Endothelial cell of umbilical vein (primary cell): ENCODE measurements around the gene AGPAT2. TPM values are rescaled to one million over a fixed set of nuclear protein-coding genes. Genes with fewer than 3 reads are reported as not detected.

ENCODE experiments used
- BruUV-seq: library from RNA; stranded (reverse); fragments of 400-500 nt; replicated peaks from 2 replicates; lab custom pipeline; 2021; lab: Mats Ljungman, UMichigan
- CTCF ChIA-PET: fragments of 300-600, 350-600 bp; sonication (Branson Sonifier 250); formaldehyde crosslinking; loops from one replicate; lab custom pipeline; 2021; ENCODE audit warnings: antibody characterized with exemption, inconsistent platforms; lab: Charles Lee
- POLR2A ChIA-PET: fragments of 300-600, 350-600 bp; sonication (Branson Sonifier 250); formaldehyde crosslinking; loops from one replicate; lab custom pipeline; 2021; ENCODE audit warnings: antibody characterized with exemption, inconsistent platforms; lab: Charles Lee
- DNase-seq: peaks from one replicate; pipeline ENCODE4 v3.0.0-alpha.2; 2011; ENCODE audit warnings: low read depth, low spot score
- FAIRE-seq: peaks from 2 replicates; lab custom pipeline; 2011; peaks lifted over from hg19 to GRCh38; lab: Jason Lieb, UNC
- H2AFZ ChIP-seq: 2 replicates; pipeline ENCODE4 v1.6.0; 2012; ENCODE audit warnings: low read depth, low read length, control low read depth, inconsistent platforms
- H3K27ac ChIP-seq: 2 replicates; pipeline ENCODE4 v1.5.1; 2011; ENCODE audit warnings: low read depth, mild to moderate bottlenecking, control low read depth, low read length, moderate library complexity; ENCODE audit not compliant: insufficient read depth
- H3K27me3 ChIP-seq, 2 experiments: 2 replicates each; pipeline versions ENCODE4 v1.6.0 to v1.6.1; 2011; ENCODE audit warnings: low read length in 2 of 2, mixed read lengths in 1 of 2; ENCODE audit not compliant: control insufficient read depth in 2 of 2, insufficient read depth in 2 of 2
- H3K36me3 ChIP-seq, 2 experiments: 2 replicates in 1 of 2; 3 replicates in 1 of 2; pipeline ENCODE4 v1.5.1; 2011; ENCODE audit warnings: low read length in 2 of 2, mild to moderate bottlenecking in 1 of 2, moderate library complexity in 1 of 2; ENCODE audit not compliant: control insufficient read depth in 2 of 2, insufficient read depth in 2 of 2; ENCODE audit errors: extremely low read depth in 1 of 2
- H3K4me1 ChIP-seq: 3 replicates; pipeline ENCODE4 v1.5.1; 2011; ENCODE audit warnings: mild to moderate bottlenecking, low read length; ENCODE audit not compliant: control insufficient read depth, insufficient read depth; ENCODE audit errors: extremely low read depth
- H3K4me2 ChIP-seq: 2 replicates; pipeline ENCODE4 v1.6.1; 2011; ENCODE audit warnings: low read length, control low read depth, mixed read lengths; ENCODE audit not compliant: insufficient read depth
- H3K4me3 ChIP-seq, 3 experiments: fragments of 200-600 bp in 1 of 3; sonication (generic), shearing (Covaris generic) in 1 of 3; replicated peaks in 1 of 3; 2 replicates each; pipeline ENCODE4 v1.5.1; 2011 to 2016; ENCODE audit warnings: control low read depth in 3 of 3, low read length in 3 of 3, mild to moderate bottlenecking in 2 of 3, inconsistent platforms in 1 of 3, low read depth in 1 of 3, moderate library complexity in 1 of 3; ENCODE audit not compliant: insufficient read depth in 1 of 3
- H3K79me2 ChIP-seq: 2 replicates; pipeline ENCODE4 v1.6.0; 2012; ENCODE audit warnings: low read length, inconsistent platforms; ENCODE audit not compliant: control insufficient read depth, insufficient read depth
- H3K9ac ChIP-seq: replicated peaks from 2 replicates; pipeline ENCODE3; 2011; ENCODE audit warnings: low read length, control low read depth; ENCODE audit not compliant: insufficient read depth; ENCODE audit errors: extremely low read depth
- H3K9me1 ChIP-seq: replicated peaks from 3 replicates; pipeline ENCODE4 v1.6.0; 2011; ENCODE audit warnings: mild to moderate bottlenecking, low read length; ENCODE audit not compliant: control insufficient read depth, insufficient read depth; ENCODE audit errors: extremely low read depth
- H3K9me3 ChIP-seq: replicated peaks from 2 replicates; pipeline ENCODE4 v1.5.1; 2012; ENCODE audit warnings: low read length, inconsistent platforms; ENCODE audit not compliant: control insufficient read depth, insufficient read depth
- H4K20me1 ChIP-seq: replicated peaks from 2 replicates; pipeline ENCODE3; 2011; ENCODE audit warnings: mild to moderate bottlenecking, low read length; ENCODE audit not compliant: control insufficient read depth, insufficient read depth; ENCODE audit errors: extremely low read depth
- EZH2 ChIP-seq: IDR thresholded peaks from 2 replicates; pipeline ENCODE4 v1.6.1; 2012; ENCODE audit warnings: borderline replicate concordance, low read depth, mild to moderate bottlenecking, moderate library complexity, low read length, inconsistent platforms; ENCODE audit not compliant: severe bottlenecking
- FOS ChIP-seq: IDR thresholded peaks from 2 replicates; pipeline ENCODE4 v1.6.1; 2011; ENCODE audit warnings: mild to moderate bottlenecking, low read length, moderate library complexity, borderline replicate concordance; ENCODE audit not compliant: insufficient read depth
- GATA2 ChIP-seq: IDR thresholded peaks from 2 replicates; pipeline ENCODE4 v1.7.0; 2011; ENCODE audit warnings: low read depth, mild to moderate bottlenecking, moderate library complexity, mixed read lengths, low read length; ENCODE audit not compliant: insufficient read length, insufficient read depth
- JUN ChIP-seq: IDR thresholded peaks from 2 replicates; pipeline ENCODE4 v1.6.1; 2011; ENCODE audit warnings: borderline replicate concordance, low read depth; ENCODE audit not compliant: insufficient read length, insufficient read depth
- MYC ChIP-seq: IDR thresholded peaks from one replicate; pipeline ENCODE4 v1.6.1; 2011; ENCODE audit warnings: mild to moderate bottlenecking, low read depth, low read length
- POLR2A ChIP-seq: IDR thresholded peaks from 2 replicates; pipeline ENCODE4 v1.6.1; 2012; ENCODE audit warnings: low read depth, mild to moderate bottlenecking, control low read depth, low read length
- POLR2AphosphoS5 ChIP-seq: IDR thresholded peaks from 2 replicates; pipeline ENCODE4 v1.6.1; 2012; ENCODE audit warnings: low read depth, mild to moderate bottlenecking, control low read depth, low read length, moderate library complexity; ENCODE audit not compliant: insufficient read depth
- dilution Hi-C: fragments of 300-500 bp; cut with MboI; formaldehyde crosslinking; loops from one replicate; pipeline ENCODE4 v1.15.0; 2019; ENCODE audit warnings: low sequenced_read_pairs; ENCODE audit not compliant: extremely low pct_ligation_motif_present
- intact Hi-C: fragments of 100-400 bp; cut with micrococcal nuclease; formaldehyde crosslinking; loops from one replicate; pipeline ENCODE4 v1.10.0; 2022
- polyA plus RNA-seq, 4 experiments: library from polyadenylated mRNA; depleted of rRNA in 3 of 4; stranded (reverse) in 3 of 4; unstranded in 1 of 4; fragments of >200 nt; gene quantifications; 2 replicates each; pipeline versions ENCODE4 v1.2.1 to v1.2.3, GENCODE V29; 2011 to 2012; ENCODE audit warnings: missing spikeins in 1 of 4
- total RNA-seq: library from RNA; stranded (reverse); gene quantifications from 2 replicates; pipeline ENCODE4 v1.2.3, GENCODE V29; 2021
- TF ChIP-seq, protein P1 (sequence below), 2 donors: IDR thresholded peaks; 1 replicate in 1 of 2; 2 replicates in 1 of 2; pipeline ENCODE4 v1.5.1; 2011; ENCODE audit warnings: low read length in 2 of 2, mild to moderate bottlenecking in 2 of 2, moderate library complexity in 2 of 2, control low read depth in 1 of 2, inconsistent platforms in 1 of 2, low read depth in 1 of 2; ENCODE audit not compliant: insufficient read depth in 1 of 2; ENCODE audit errors: extremely low read depth in 1 of 2
- TF ChIP-seq, protein P2 (sequence below): IDR thresholded peaks from 2 replicates; pipeline ENCODE4 v1.6.1; 2011; ENCODE audit not compliant: insufficient read depth, insufficient read length

AGPAT2 gene
- total and polyA plus RNA-seq, 2 donors (not counting 3 experiments of a cell fraction or from before 2014, with no cell fraction given) = 45.5 to 55.3 TPM

GRCh38 chr9:136646827-136647711 lies 40.2 kb downstream of the AGPAT2 start:
- H3K9me1 ChIP-seq = no peaks in the 10 kb centered on the region
- no peaks in the 10 kb centered on the region for H4K20me1 ChIP-seq
- peaks cover 69% of the 10 kb centered on the region for H3K4me1 ChIP-seq
- intact Hi-C loops = loop anchor here (1.0 kb wide), 2 partner anchors 8 to 15 kb away; partner anchors contain the start of gene EGFL7
- H3K4me2 ChIP-seq = peak overlapping the region; percentile 54
- FAIRE-seq = no peak
- BruUV-seq = TSS peak; percentile 1
- CTCF ChIA-PET = interaction anchor here (0.5 to 8.2 kb wide), 8 partner anchors 10 to 67 kb away, joined by 3 to 90 read pairs (median 12); partner anchors contain the start of gene EGFL7
- dilution Hi-C loops = no loop called here
- H3K79me2 ChIP-seq = peaks cover 23% of the 10 kb centered on the region
- no peak for TF ChIP-seq GATA2
- TF ChIP-seq, protein P1, sequence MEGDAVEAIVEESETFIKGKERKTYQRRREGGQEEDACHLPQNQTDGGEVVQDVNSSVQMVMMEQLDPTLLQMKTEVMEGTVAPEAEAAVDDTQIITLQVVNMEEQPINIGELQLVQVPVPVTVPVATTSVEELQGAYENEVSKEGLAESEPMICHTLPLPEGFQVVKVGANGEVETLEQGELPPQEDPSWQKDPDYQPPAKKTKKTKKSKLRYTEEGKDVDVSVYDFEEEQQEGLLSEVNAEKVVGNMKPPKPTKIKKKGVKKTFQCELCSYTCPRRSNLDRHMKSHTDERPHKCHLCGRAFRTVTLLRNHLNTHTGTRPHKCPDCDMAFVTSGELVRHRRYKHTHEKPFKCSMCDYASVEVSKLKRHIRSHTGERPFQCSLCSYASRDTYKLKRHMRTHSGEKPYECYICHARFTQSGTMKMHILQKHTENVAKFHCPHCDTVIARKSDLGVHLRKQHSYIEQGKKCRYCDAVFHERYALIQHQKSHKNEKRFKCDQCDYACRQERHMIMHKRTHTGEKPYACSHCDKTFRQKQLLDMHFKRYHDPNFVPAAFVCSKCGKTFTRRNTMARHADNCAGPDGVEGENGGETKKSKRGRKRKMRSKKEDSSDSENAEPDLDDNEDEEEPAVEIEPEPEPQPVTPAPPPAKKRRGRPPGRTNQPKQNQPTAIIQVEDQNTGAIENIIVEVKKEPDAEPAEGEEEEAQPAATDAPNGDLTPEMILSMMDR (IDR thresholded peaks at IDR 0.05; ENCODE audit: extremely low read depth in 1 of 2, insufficient read depth in 1 of 2, low read depth in 1 of 2, low read length in 2 of 2) = no peak
- no peak for TF ChIP-seq MYC
- TF ChIP-seq FOS = no peak
- no peak for TF ChIP-seq POLR2AphosphoS5
- TF ChIP-seq JUN = no peak
- TF ChIP-seq, protein P2, sequence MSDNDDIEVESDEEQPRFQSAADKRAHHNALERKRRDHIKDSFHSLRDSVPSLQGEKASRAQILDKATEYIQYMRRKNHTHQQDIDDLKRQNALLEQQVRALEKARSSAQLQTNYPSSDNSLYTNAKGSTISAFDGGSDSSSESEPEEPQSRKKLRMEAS = no peak
- no peak for TF ChIP-seq POLR2A
- TF ChIP-seq EZH2 = no peak
- H3K27me3 ChIP-seq = no peaks in the 10 kb centered on the region
- H3K4me3 ChIP-seq = peak overlapping the region in 2 of 3 experiments; percentile 28 to 44
- H2AFZ ChIP-seq = no peak overlapping the region
- H3K36me3 ChIP-seq = no peaks in the 10 kb centered on the region
- POLR2A ChIA-PET = interaction anchor here (0.7 to 10.7 kb wide), 4 partner anchors 9 to 27 kb away, joined by 3 to 161 read pairs (median 47); partner anchors contain the start of gene EGFL7
- peak overlapping the region; percentile 87 for H3K9ac ChIP-seq
- H3K27ac ChIP-seq = peak overlapping the region; percentile 95
- DNase-seq = no peak
- H3K9me3 ChIP-seq = no peaks in the 10 kb centered on the region
